Activated naive CD8-positive, alpha-beta T cell treated with anti-CD3 and anti-CD28 coated beads, Interleukin-2, amount 50 U/mL, for 24 hours (primary cell): ENCODE measurements around the gene PLXNB2.

Source experiments
- ATAC-seq: fragments of 150-1000 bp; cut with Tn5 transposase; one replicate; pipeline ENCODE4 v1.10.0; 2021
- DNase-seq: peaks from one replicate; pipeline ENCODE4 v3.0.0; 2021
- H3K27ac Mint-ChIP-seq: one replicate; pipeline ENCODE4 v1.8.0; 2021; ENCODE audit warnings: mild to moderate bottlenecking, mixed read lengths
- H3K27me3 Mint-ChIP-seq: one replicate; pipeline ENCODE4 v1.8.0; 2021; ENCODE audit warnings: mixed read lengths
- H3K36me3 Mint-ChIP-seq: one replicate; pipeline ENCODE4 v1.8.0; 2021; ENCODE audit warnings: low read depth, mixed read lengths
- H3K4me1 Mint-ChIP-seq: one replicate; pipeline ENCODE4 v1.8.0; 2021; ENCODE audit warnings: mixed read lengths
- H3K4me3 Mint-ChIP-seq: one replicate; pipeline ENCODE4 v1.8.0; 2021; ENCODE audit warnings: mild to moderate bottlenecking, moderate library complexity, mixed read lengths
- H3K9me3 Mint-ChIP-seq: one replicate; pipeline ENCODE4 v1.8.0; 2021; ENCODE audit warnings: mixed read lengths

Gene PLXNB2

GRCh38 chr22:50318698-50319411 lies 11.4 kb upstream of the PLXNB2 start:
- ATAC-seq (no peak), DNase-seq (no peak)
- H3K36me3 Mint-ChIP-seq = no peaks in the 10 kb centered on the region
- no peaks in the 10 kb centered on the region for H3K9me3 Mint-ChIP-seq
- no peaks in the 10 kb centered on the region for H3K27me3 Mint-ChIP-seq
- H3K4me3 Mint-ChIP-seq = no peak overlapping the region
- H3K4me1 Mint-ChIP-seq = peaks cover 15% of the 10 kb centered on the region
- no peak overlapping the region for H3K27ac Mint-ChIP-seq

GRCh38 chr22:50318356-50318697 lies 10.9 kb upstream of the PLXNB2 start:
- H3K4me3 Mint-ChIP-seq = no peak overlapping the region
- H3K27me3 Mint-ChIP-seq = no peaks in the 10 kb centered on the region

DNA sequence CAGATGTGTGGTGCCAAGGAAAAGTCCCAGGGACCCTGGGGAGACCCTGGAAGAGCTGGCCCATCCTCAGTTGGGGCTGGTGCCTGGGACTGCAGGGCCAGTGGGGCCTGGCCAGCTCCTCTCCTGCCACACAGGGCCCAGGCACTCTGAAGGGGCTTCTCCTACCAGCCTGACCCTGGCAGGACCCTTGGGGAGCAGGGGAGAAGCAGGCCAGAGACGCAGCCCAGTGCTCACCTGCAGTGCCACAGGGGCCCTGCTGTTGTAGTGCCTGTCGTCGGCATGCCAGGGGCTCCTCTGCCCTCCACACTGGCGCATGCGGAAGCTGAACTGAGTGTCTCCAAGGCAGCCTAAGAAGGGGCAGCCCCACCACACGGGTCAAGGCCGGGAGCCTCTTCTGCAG lies 10.2 kb upstream of the PLXNB2 start:
- Mint-ChIP-seq H3K27ac (no peak overlapping the region), H3K9me3 (no peaks in the 10 kb centered on the region), H3K4me1 (peaks cover 18% of the 10 kb centered on the region), H3K27me3 (no peaks in the 10 kb centered on the region), H3K36me3 (no peaks in the 10 kb centered on the region), H3K4me3 (no peak overlapping the region)
- DNase-seq (no peak), ATAC-seq (no peak)

More at GRCh38 chr22:50318356-50318697, 10.9 kb upstream of the PLXNB2 start:
- H3K9me3 Mint-ChIP-seq = no peaks in the 10 kb centered on the region
- H3K36me3 Mint-ChIP-seq = no peaks in the 10 kb centered on the region
- peaks cover 18% of the 10 kb centered on the region for H3K4me1 Mint-ChIP-seq
- ATAC-seq (no peak), DNase-seq (no peak)
- H3K27ac Mint-ChIP-seq = no peak overlapping the region

DNA sequence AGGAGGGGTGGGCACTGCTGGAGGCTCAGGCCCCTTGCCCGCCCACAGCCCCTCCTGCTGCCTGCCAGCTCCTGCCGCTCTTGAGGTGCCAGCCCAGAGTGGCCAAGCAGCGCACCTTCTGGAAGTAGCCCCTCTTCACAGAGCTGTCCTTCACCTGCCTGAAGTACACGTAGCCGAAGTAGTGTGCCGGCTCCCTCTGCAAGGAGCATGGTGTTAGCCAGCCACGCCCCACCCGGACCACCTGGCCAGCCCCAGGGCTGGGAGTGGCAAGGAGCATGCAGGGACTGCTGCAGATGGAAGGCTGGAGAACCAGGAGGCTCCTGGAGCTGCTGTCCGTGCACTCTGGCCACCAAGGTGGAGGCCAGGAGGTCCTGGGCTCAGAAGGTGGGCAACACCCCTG lies 9.7 kb upstream of the PLXNB2 start:
- ATAC-seq (no peak), DNase-seq (no peak)
- Mint-ChIP-seq H3K9me3 (no peaks in the 10 kb centered on the region), H3K4me3 (no peak overlapping the region), H3K4me1 (peaks cover 18% of the 10 kb centered on the region), H3K27ac (no peak overlapping the region), H3K36me3 (no peaks in the 10 kb centered on the region), H3K27me3 (no peaks in the 10 kb centered on the region)

- H3K27ac Mint-ChIP-seq = no peak overlapping the region
- DNase-seq (no peak), ATAC-seq (no peak)
- no peaks in the 10 kb centered on the region for H3K9me3 Mint-ChIP-seq
- H3K4me1 Mint-ChIP-seq = peaks cover 18% of the 10 kb centered on the region
- no peaks in the 10 kb centered on the region for H3K27me3 Mint-ChIP-seq
- no peak overlapping the region for H3K4me3 Mint-ChIP-seq
- no peaks in the 10 kb centered on the region for H3K36me3 Mint-ChIP-seq
Measured at GRCh38 chr22:50316114-50317065, 8.9 kb upstream of the PLXNB2 start.

- no peak for ATAC-seq
- Mint-ChIP-seq H3K9me3 (no peaks in the 10 kb centered on the region), H3K4me3 (peak overlapping the region; percentile 65), H3K4me1 (peaks cover 18% of the 10 kb centered on the region), H3K27ac (no peak overlapping the region), H3K36me3 (no peaks in the 10 kb centered on the region), H3K27me3 (no peaks in the 10 kb centered on the region)
- no peak for DNase-seq
Measured at GRCh38 chr22:50315289-50316113, 8.1 kb upstream of the PLXNB2 start.

GRCh38 chr22:50314455-50315288 lies 7.2 kb upstream of the PLXNB2 start:
- peak; percentile 84 for DNase-seq
- Mint-ChIP-seq H3K9me3 (no peaks in the 10 kb centered on the region), H3K36me3 (no peaks in the 10 kb centered on the region), H3K4me1 (peaks cover 18% of the 10 kb centered on the region), H3K4me3 (peak overlapping the region; percentile 79), H3K27ac (peak overlapping the region; percentile 70), H3K27me3 (no peaks in the 10 kb centered on the region)
- peak; percentile 96 for ATAC-seq

- ATAC-seq (no peak), DNase-seq (no peak)
- peaks cover 18% of the 10 kb centered on the region for H3K4me1 Mint-ChIP-seq
- H3K36me3 Mint-ChIP-seq = no peaks in the 10 kb centered on the region
- no peaks in the 10 kb centered on the region for H3K9me3 Mint-ChIP-seq
- H3K4me3 Mint-ChIP-seq = peak overlapping the region; percentile 79
- H3K27ac Mint-ChIP-seq = peak overlapping the region; percentile 70
- H3K27me3 Mint-ChIP-seq = no peaks in the 10 kb centered on the region
Measured at GRCh38 chr22:50314081-50314454, 6.6 kb upstream of the PLXNB2 start.

- Mint-ChIP-seq H3K27ac (no peak overlapping the region), H3K4me3 (peak overlapping the region; percentile 79)
Measured at GRCh38 chr22:50313600-50313999, 6.2 kb upstream of the PLXNB2 start.

DNA sequence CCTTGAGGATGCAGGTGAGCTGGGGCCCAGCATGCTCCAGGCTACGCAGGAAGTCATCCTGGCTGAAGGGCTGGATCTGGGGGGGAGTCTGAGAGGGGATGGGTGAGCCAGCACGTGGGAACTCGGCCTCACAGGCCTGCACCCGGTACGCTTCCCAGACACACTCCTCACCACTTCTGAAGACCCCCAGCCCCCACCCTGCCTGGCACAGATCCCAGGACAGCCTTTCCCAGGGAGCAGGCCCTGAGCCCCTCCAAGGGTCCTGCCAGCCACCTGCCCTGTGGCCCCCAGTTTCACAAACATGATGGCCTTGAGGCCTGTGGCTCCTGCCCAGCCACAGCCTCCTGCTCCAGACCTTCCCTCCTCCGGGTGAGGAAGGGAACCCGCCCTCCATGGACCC lies 5.6 kb upstream of the PLXNB2 start:
- DNase-seq = no peak
- Mint-ChIP-seq H3K36me3 (no peaks in the 10 kb centered on the region), H3K27ac (no peak overlapping the region), H3K4me1 (peaks cover 21% of the 10 kb centered on the region), H3K4me3 (no peak overlapping the region), H3K27me3 (no peaks in the 10 kb centered on the region), H3K9me3 (no peaks in the 10 kb centered on the region)
- no peak for ATAC-seq

More at GRCh38 chr22:50313600-50313999, 6.2 kb upstream of the PLXNB2 start:
- Mint-ChIP-seq H3K9me3 (no peaks in the 10 kb centered on the region), H3K4me1 (peaks cover 20% of the 10 kb centered on the region), H3K27me3 (no peaks in the 10 kb centered on the region), H3K36me3 (no peaks in the 10 kb centered on the region)
- ATAC-seq = no peak
- DNase-seq = no peak

GRCh38 chr22:50312371-50312770 lies 4.9 kb upstream of the PLXNB2 start:
- no peak overlapping the region for H3K27ac Mint-ChIP-seq
- ATAC-seq = no peak
- DNase-seq = no peak
- H3K4me1 Mint-ChIP-seq = peaks cover 21% of the 10 kb centered on the region
- no peaks in the 10 kb centered on the region for H3K27me3 Mint-ChIP-seq
- no peaks in the 10 kb centered on the region for H3K36me3 Mint-ChIP-seq
- H3K9me3 Mint-ChIP-seq = no peaks in the 10 kb centered on the region
- H3K4me3 Mint-ChIP-seq = no peak overlapping the region

GRCh38 chr22:50311606-50312351 lies 4.3 kb upstream of the PLXNB2 start:
- Mint-ChIP-seq H3K9me3 (no peaks in the 10 kb centered on the region), H3K4me3 (no peak overlapping the region), H3K27me3 (no peaks in the 10 kb centered on the region), H3K27ac (no peak overlapping the region), H3K36me3 (no peaks in the 10 kb centered on the region), H3K4me1 (peaks cover 21% of the 10 kb centered on the region)
- no peak for ATAC-seq
- no peak for DNase-seq

- Mint-ChIP-seq H3K9me3 (no peaks in the 10 kb centered on the region), H3K4me3 (no peak overlapping the region), H3K4me1 (peaks cover 25% of the 10 kb centered on the region), H3K27ac (no peak overlapping the region), H3K27me3 (peaks cover 4% of the 10 kb centered on the region), H3K36me3 (no peaks in the 10 kb centered on the region)
- ATAC-seq (no peak), DNase-seq (no peak)
Measured at GRCh38 chr22:50310949-50311444, 3.6 kb upstream of the PLXNB2 start.
